Endothelial cell of umbilical vein (primary cell): ENCODE data around the gene BCAN. TPM values are rescaled to one million over a fixed set of nuclear protein-coding genes. Genes with fewer than 3 reads are reported as not detected.

Experiments
- BruUV-seq: library from RNA; stranded (reverse); fragments of 400-500 nt; replicated peaks from 2 replicates; lab custom pipeline; 2021; lab: Mats Ljungman, UMichigan
- CTCF ChIA-PET: fragments of 300-600, 350-600 bp; sonication (Branson Sonifier 250); formaldehyde crosslinking; loops from one replicate; lab custom pipeline; 2021; ENCODE audit warnings: antibody characterized with exemption, inconsistent platforms; lab: Charles Lee
- POLR2A ChIA-PET: fragments of 300-600, 350-600 bp; sonication (Branson Sonifier 250); formaldehyde crosslinking; loops from one replicate; lab custom pipeline; 2021; ENCODE audit warnings: antibody characterized with exemption, inconsistent platforms; lab: Charles Lee
- DNase-seq: peaks from one replicate; pipeline ENCODE4 v3.0.0-alpha.2; 2011; ENCODE audit warnings: low read depth, low spot score
- FAIRE-seq: peaks from 2 replicates; lab custom pipeline; 2011; peaks lifted over from hg19 to GRCh38; lab: Jason Lieb, UNC
- H2AFZ ChIP-seq: 2 replicates; pipeline ENCODE4 v1.6.0; 2012; ENCODE audit warnings: low read depth, low read length, control low read depth, inconsistent platforms
- H3K27ac ChIP-seq: 2 replicates; pipeline ENCODE4 v1.5.1; 2011; ENCODE audit warnings: low read depth, mild to moderate bottlenecking, control low read depth, low read length, moderate library complexity; ENCODE audit not compliant: insufficient read depth
- H3K27me3 ChIP-seq, 2 experiments: 2 replicates each; pipeline versions ENCODE4 v1.6.0 to v1.6.1; 2011; ENCODE audit warnings: low read length in 2 of 2, mixed read lengths in 1 of 2; ENCODE audit not compliant: control insufficient read depth in 2 of 2, insufficient read depth in 2 of 2
- H3K36me3 ChIP-seq, 2 experiments: 2 replicates in 1 of 2; 3 replicates in 1 of 2; pipeline ENCODE4 v1.5.1; 2011; ENCODE audit warnings: low read length in 2 of 2, mild to moderate bottlenecking in 1 of 2, moderate library complexity in 1 of 2; ENCODE audit not compliant: control insufficient read depth in 2 of 2, insufficient read depth in 2 of 2; ENCODE audit errors: extremely low read depth in 1 of 2
- H3K4me1 ChIP-seq: 3 replicates; pipeline ENCODE4 v1.5.1; 2011; ENCODE audit warnings: mild to moderate bottlenecking, low read length; ENCODE audit not compliant: control insufficient read depth, insufficient read depth; ENCODE audit errors: extremely low read depth
- H3K4me2 ChIP-seq: 2 replicates; pipeline ENCODE4 v1.6.1; 2011; ENCODE audit warnings: low read length, control low read depth, mixed read lengths; ENCODE audit not compliant: insufficient read depth
- H3K4me3 ChIP-seq, 3 experiments: fragments of 200-600 bp in 1 of 3; sonication (generic), shearing (Covaris generic) in 1 of 3; replicated peaks in 1 of 3; 2 replicates each; pipeline ENCODE4 v1.5.1; 2011 to 2016; ENCODE audit warnings: control low read depth in 3 of 3, low read length in 3 of 3, mild to moderate bottlenecking in 2 of 3, inconsistent platforms in 1 of 3, low read depth in 1 of 3, moderate library complexity in 1 of 3; ENCODE audit not compliant: insufficient read depth in 1 of 3
- H3K79me2 ChIP-seq: 2 replicates; pipeline ENCODE4 v1.6.0; 2012; ENCODE audit warnings: low read length, inconsistent platforms; ENCODE audit not compliant: control insufficient read depth, insufficient read depth
- H3K9ac ChIP-seq: replicated peaks from 2 replicates; pipeline ENCODE3; 2011; ENCODE audit warnings: low read length, control low read depth; ENCODE audit not compliant: insufficient read depth; ENCODE audit errors: extremely low read depth
- H3K9me1 ChIP-seq: replicated peaks from 3 replicates; pipeline ENCODE4 v1.6.0; 2011; ENCODE audit warnings: mild to moderate bottlenecking, low read length; ENCODE audit not compliant: control insufficient read depth, insufficient read depth; ENCODE audit errors: extremely low read depth
- H3K9me3 ChIP-seq: replicated peaks from 2 replicates; pipeline ENCODE4 v1.5.1; 2012; ENCODE audit warnings: low read length, inconsistent platforms; ENCODE audit not compliant: control insufficient read depth, insufficient read depth
- H4K20me1 ChIP-seq: replicated peaks from 2 replicates; pipeline ENCODE3; 2011; ENCODE audit warnings: mild to moderate bottlenecking, low read length; ENCODE audit not compliant: control insufficient read depth, insufficient read depth; ENCODE audit errors: extremely low read depth
- CTCF ChIP-seq, 2 donors: IDR thresholded peaks; 1 replicate in 1 of 2; 2 replicates in 1 of 2; pipeline ENCODE4 v1.5.1; 2011; ENCODE audit warnings: low read length in 2 of 2, mild to moderate bottlenecking in 2 of 2, moderate library complexity in 2 of 2, control low read depth in 1 of 2, inconsistent platforms in 1 of 2, low read depth in 1 of 2; ENCODE audit not compliant: insufficient read depth in 1 of 2; ENCODE audit errors: extremely low read depth in 1 of 2
- EZH2 ChIP-seq: IDR thresholded peaks from 2 replicates; pipeline ENCODE4 v1.6.1; 2012; ENCODE audit warnings: borderline replicate concordance, low read depth, mild to moderate bottlenecking, moderate library complexity, low read length, inconsistent platforms; ENCODE audit not compliant: severe bottlenecking
- FOS ChIP-seq: IDR thresholded peaks from 2 replicates; pipeline ENCODE4 v1.6.1; 2011; ENCODE audit warnings: mild to moderate bottlenecking, low read length, moderate library complexity, borderline replicate concordance; ENCODE audit not compliant: insufficient read depth
- GATA2 ChIP-seq: IDR thresholded peaks from 2 replicates; pipeline ENCODE4 v1.7.0; 2011; ENCODE audit warnings: low read depth, mild to moderate bottlenecking, moderate library complexity, mixed read lengths, low read length; ENCODE audit not compliant: insufficient read length, insufficient read depth
- JUN ChIP-seq: IDR thresholded peaks from 2 replicates; pipeline ENCODE4 v1.6.1; 2011; ENCODE audit warnings: borderline replicate concordance, low read depth; ENCODE audit not compliant: insufficient read length, insufficient read depth
- MAX ChIP-seq: IDR thresholded peaks from 2 replicates; pipeline ENCODE4 v1.6.1; 2011; ENCODE audit not compliant: insufficient read depth, insufficient read length
- MYC ChIP-seq: IDR thresholded peaks from one replicate; pipeline ENCODE4 v1.6.1; 2011; ENCODE audit warnings: mild to moderate bottlenecking, low read depth, low read length
- POLR2A ChIP-seq: IDR thresholded peaks from 2 replicates; pipeline ENCODE4 v1.6.1; 2012; ENCODE audit warnings: low read depth, mild to moderate bottlenecking, control low read depth, low read length
- POLR2AphosphoS5 ChIP-seq: IDR thresholded peaks from 2 replicates; pipeline ENCODE4 v1.6.1; 2012; ENCODE audit warnings: low read depth, mild to moderate bottlenecking, control low read depth, low read length, moderate library complexity; ENCODE audit not compliant: insufficient read depth
- dilution Hi-C: fragments of 300-500 bp; cut with MboI; formaldehyde crosslinking; loops from one replicate; pipeline ENCODE4 v1.15.0; 2019; ENCODE audit warnings: low sequenced_read_pairs; ENCODE audit not compliant: extremely low pct_ligation_motif_present
- intact Hi-C: fragments of 100-400 bp; cut with micrococcal nuclease; formaldehyde crosslinking; loops from one replicate; pipeline ENCODE4 v1.10.0; 2022
- polyA plus RNA-seq, 4 experiments: library from polyadenylated mRNA; depleted of rRNA in 3 of 4; stranded (reverse) in 3 of 4; unstranded in 1 of 4; fragments of >200 nt; gene quantifications; 2 replicates each; pipeline versions ENCODE4 v1.2.1 to v1.2.3, GENCODE V29; 2011 to 2012; ENCODE audit warnings: missing spikeins in 1 of 4
- total RNA-seq: library from RNA; stranded (reverse); gene quantifications from 2 replicates; pipeline ENCODE4 v1.2.3, GENCODE V29; 2021

The BCAN gene
- total and polyA plus RNA-seq, 2 donors (not counting 3 experiments of a cell fraction or from before 2014, with no cell fraction given), result 0.15 TPM; not detected in 1

- no peak for FAIRE-seq
- H3K4me2 ChIP-seq, result peak overlapping the region; percentile 76
- peak overlapping the region; percentile 67 for H3K9ac ChIP-seq
- H3K27me3 ChIP-seq, result no peaks in the 10 kb centered on the region
- peak overlapping the region; percentile 52 to 77 (median 75) for H3K4me3 ChIP-seq
- no peaks in the 10 kb centered on the region for H3K9me3 ChIP-seq
- H3K4me1 ChIP-seq, result peaks cover 17% of the 10 kb centered on the region
- BruUV-seq, result no TSS peak
- ChIA-PET CTCF (interaction anchor here (1.0 to 4.9 kb wide), 9 partner anchors 9 to 207 kb away, joined by 3 to 32 read pairs (median 5); partner anchors contain the start of gene GPATCH4), POLR2A (interaction anchor here (0.5 to 1.8 kb wide), 2 partner anchors 9 to 13 kb away, joined by 6 to 9 read pairs; partner anchors contain the start of gene GPATCH4)
- peak overlapping the region; percentile 74 for H2AFZ ChIP-seq
- peak overlapping the region; percentile 32 for H3K27ac ChIP-seq
- H3K79me2 ChIP-seq, result peaks cover 5% of the 10 kb centered on the region
- dilution Hi-C loops, result no loop called here
- peaks cover 0 to 28% of the 10 kb centered on the region in 2 experiments for H3K36me3 ChIP-seq
- no peaks in the 10 kb centered on the region for H3K9me1 ChIP-seq
- H4K20me1 ChIP-seq, result no peaks in the 10 kb centered on the region
- TF ChIP-seq FOS (no peak), EZH2 (no peak), CTCF (IDR thresholded peaks at IDR 0.05; ENCODE audit: extremely low read depth in 1 of 2, insufficient read depth in 1 of 2, low read depth in 1 of 2, low read length in 2 of 2) (no peak), POLR2A (no peak), GATA2 (no peak), JUN (no peak), MAX (no peak), POLR2AphosphoS5 (no peak), MYC (no peak)
- peak; percentile 7 for DNase-seq
- intact Hi-C loops, result loop anchor here (5.0 kb wide), 1 partner anchor 90 kb away; the partner anchor contains the start of gene MEF2D
Observed at GRCh38 chr1:156592158-156592909, 49.6 kb upstream of the BCAN start.
